AG10803 (cell line): ENCODE data around the gene TBL3.
"Not testable (repeated sequence)": the region's sequence is repeated elsewhere in the genome, so short reads cannot be mapped to it uniquely, and the experiment has no call there.

ENCODE experiments used
- DNase-seq: peaks from one replicate; pipeline ENCODE4 v3.0.0; 2010; ENCODE audit warnings: low read depth
- H3K4me3 ChIP-seq: 2 replicates; pipeline ENCODE4 v1.5.1; 2011; ENCODE audit warnings: mild to moderate bottlenecking, low read length, control low read depth
- TF ChIP-seq, protein P1 (sequence below): conservative IDR thresholded peaks from 2 replicates; pipeline ENCODE4 v1.5.1; 2011; ENCODE audit warnings: mild to moderate bottlenecking, low read length, control low read depth, inconsistent platforms

Gene TBL3

GRCh38 chr16:1950559-1950958, 21.3 kb upstream of the TBL3 start:
- DNase-seq = no peak
- TF ChIP-seq, protein P1, sequence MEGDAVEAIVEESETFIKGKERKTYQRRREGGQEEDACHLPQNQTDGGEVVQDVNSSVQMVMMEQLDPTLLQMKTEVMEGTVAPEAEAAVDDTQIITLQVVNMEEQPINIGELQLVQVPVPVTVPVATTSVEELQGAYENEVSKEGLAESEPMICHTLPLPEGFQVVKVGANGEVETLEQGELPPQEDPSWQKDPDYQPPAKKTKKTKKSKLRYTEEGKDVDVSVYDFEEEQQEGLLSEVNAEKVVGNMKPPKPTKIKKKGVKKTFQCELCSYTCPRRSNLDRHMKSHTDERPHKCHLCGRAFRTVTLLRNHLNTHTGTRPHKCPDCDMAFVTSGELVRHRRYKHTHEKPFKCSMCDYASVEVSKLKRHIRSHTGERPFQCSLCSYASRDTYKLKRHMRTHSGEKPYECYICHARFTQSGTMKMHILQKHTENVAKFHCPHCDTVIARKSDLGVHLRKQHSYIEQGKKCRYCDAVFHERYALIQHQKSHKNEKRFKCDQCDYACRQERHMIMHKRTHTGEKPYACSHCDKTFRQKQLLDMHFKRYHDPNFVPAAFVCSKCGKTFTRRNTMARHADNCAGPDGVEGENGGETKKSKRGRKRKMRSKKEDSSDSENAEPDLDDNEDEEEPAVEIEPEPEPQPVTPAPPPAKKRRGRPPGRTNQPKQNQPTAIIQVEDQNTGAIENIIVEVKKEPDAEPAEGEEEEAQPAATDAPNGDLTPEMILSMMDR = no peak
- H3K4me3 ChIP-seq = no peak overlapping the region

DNA sequence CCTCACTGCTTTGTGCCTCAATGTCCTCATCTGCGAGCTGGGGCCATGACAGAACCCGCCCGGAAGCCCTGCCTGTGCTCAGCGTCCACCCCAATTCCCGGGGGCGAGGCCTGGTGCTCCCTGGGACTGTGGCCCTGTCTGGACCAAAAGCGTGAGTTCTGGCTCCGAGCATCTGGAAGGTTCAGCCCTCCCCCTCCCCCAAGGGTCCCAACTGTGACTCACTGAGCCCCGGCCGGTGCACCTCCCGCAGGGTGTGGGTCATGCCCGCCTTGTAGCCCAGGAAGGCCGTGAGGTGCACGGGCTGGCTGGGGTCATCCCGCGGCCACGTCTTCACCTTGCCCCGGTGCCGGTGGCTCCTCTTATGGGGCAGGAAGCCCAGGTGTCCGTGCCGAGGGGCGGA, 18.1 kb upstream of the TBL3 start:
- TF ChIP-seq, protein P1 = no peak
- no peak overlapping the region for H3K4me3 ChIP-seq

GRCh38 chr16:1957434-1958142, 14.3 kb upstream of the TBL3 start:
- H3K4me3 ChIP-seq, DNase-seq: not testable (repeated sequence)

More for the DNA sequence above, 18.1 kb upstream of the TBL3 start:
- no peak for DNase-seq

- DNase-seq = not testable (repeated sequence)
Observed at GRCh38 chr16:1958143-1958491, 13.7 kb upstream of the TBL3 start.

DNA sequence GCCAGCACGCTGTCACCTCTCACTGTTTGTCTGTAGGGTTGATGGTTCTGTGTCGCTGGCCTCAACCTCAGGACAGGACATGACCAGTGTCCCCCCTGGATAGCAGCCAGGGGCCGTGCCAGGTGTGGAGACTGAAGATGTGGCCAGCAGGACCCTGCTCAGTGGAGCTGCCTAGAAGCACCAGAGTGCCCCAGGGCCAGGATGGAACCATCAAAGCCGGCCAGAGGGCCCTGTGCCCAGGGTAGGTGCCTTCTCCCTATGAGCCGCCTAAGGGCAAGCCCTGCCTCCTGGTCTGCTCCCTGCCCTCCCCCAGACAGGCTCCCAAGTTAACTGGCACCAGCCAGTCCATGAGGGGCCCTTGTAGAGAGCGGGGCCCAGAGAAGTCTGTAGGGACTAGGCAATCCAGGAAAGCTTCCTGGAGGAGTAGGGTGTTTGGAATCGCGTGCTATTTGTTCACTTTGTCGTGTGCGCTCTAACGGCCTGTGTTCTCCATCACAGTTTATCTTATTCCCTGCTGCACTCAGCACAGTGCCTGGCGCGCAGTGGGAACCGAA, 13.1 kb upstream of the TBL3 start:
- H3K4me3 ChIP-seq = peak overlapping the region; percentile 31
- DNase-seq = no peak
- TF ChIP-seq, protein P1 = no peak

More at GRCh38 chr16:1958143-1958491, 13.7 kb upstream of the TBL3 start:
- H3K4me3 ChIP-seq = not testable (repeated sequence)

DNA sequence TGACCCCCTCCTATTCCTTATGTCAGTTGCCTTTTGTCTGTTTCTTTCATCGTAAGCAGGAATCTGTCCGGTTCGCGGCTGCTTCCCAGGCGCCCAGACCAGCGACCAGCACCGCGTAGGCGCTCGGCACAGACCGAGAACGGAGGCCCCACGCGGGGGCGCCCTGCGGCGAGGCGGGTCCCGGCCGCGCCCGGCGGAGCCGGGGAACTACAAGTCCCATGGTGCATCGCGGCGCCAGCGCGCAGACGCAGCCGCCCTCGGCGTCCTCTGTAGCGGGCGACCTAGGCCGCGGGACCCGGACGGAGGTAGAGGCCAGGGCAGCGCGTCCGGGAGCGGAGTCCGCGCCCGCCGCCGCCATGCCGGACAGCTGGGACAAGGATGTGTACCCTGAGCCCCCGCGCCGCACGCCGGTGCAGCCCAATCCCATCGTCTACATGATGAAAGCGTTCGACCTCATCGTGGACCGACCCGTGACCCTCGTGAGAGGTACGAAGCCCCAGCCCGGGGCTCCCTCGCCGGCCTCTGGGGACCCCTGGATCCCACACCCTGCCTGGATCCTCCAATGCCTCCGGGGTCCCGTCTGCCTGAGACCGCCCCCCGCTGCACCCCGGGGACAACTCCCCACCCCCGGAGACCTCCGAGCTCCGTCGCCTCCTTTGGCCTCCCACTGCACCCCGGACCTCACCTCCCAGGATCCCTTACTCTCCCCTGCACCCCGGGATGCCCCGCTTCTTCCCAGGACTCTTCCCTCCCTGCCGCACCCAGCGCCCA, 12.4 kb upstream of the TBL3 start, which contains the start of gene NDUFB10:
Gene NDUFB10, plus strand, starts transcription at position 270 of the 771 bp plus-strand sequence. Its CDS starts 87 bp downstream, at position 357.
- DNase-seq = peak; percentile 87
- TF ChIP-seq, protein P1 = peak; percentile 44
- H3K4me3 ChIP-seq = peak within 1 kb of the TSS; percentile 82

DNA sequence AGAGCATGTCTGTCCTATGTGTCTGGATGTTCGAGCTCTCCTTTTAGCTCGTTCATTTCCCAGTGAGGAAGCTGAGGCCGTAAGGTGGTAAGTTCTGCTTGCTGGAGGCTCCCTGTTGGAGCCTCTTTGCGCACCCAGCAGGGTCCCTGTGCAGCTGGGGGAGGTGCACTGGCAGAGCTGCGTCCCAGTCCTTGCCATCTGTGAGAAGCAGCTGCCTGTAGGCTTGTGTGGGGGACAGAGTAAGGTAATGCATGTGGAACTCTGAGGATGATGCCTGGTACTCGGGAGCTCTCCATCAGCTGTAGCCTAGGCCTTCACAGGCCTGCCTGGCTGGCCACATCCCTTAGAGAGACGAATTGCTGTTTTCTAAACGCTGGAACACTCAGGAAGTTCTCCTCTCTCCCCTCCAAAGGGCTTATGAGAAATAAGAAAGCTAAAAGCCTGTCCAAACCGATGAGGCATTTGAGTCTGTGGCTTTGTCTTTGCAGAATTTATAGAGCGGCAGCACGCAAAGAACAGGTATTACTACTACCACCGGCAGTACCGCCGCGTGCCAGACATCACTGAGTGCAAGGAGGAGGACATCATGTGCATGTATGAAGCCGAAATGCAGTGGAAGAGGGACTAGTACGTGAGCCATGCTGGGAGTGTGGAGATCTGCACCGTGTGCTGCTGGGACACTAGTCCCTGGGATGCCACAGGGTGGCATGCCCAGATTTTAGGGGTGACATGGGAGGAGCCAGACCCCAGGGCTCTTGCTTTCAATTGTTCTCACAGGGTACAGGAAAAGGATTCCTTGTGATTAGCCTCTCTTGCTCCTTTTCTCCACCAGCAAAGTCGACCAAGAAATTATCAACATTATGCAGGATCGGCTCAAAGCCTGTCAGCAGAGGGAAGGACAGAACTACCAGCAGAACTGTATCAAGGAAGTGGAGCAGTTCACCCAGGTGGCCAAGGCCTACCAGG, 10.9 kb upstream of the TBL3 start:
- H3K4me3 ChIP-seq = peak overlapping the region; percentile 82
- TF ChIP-seq, protein P1 = no peak
- peak; percentile 28 for DNase-seq
